K562 (cell line): Measurements from ENCODE around the gene GHDC. TPM values are rescaled to one million over a fixed set of nuclear protein-coding genes. Genes with fewer than 3 reads are reported as not detected.

Experiments used
- ATAC-seq: fragments of 200-7000 bp; cut with Tn5 transposase; 3 replicates; pipeline ENCODE4 v1.9.1; 2020; ENCODE audit warnings: moderate library complexity
- BruUV-seq: library from RNA; stranded (reverse); fragments of 400-500 nt; replicated peaks from 2 replicates; lab custom pipeline; 2021; lab: Mats Ljungman, UMichigan
- CTCF ChIA-PET: fragments of 300-600 bp; formaldehyde crosslinking; extraction: SDS; loops from one replicate; lab custom pipeline; 2021; ENCODE audit warnings: low intra/inter-chr PET ratio; lab: Yijun Ruan, JAX
- POLR2A ChIA-PET: fragments of 300-600, 350-650 bp; sonication (Branson Sonifier 250); formaldehyde crosslinking; extraction: SDS; loops from one replicate; lab custom pipeline; 2021; ENCODE audit warnings: antibody characterized with exemption, inconsistent platforms; lab: Yijun Ruan, JAX
- DNase-seq, 4 experiments: peaks; one replicate each; pipeline versions ENCODE4 v3.0.0 to v3.0.0-alpha.2; 2011 to 2018; ENCODE audit warnings: low spot score in 3 of 4, mixed read lengths in 3 of 4; ENCODE audit errors: extremely low read depth in 1 of 4
- FAIRE-seq: peaks from 2 replicates; lab custom pipeline; 2011; peaks lifted over from hg19 to GRCh38; lab: Jason Lieb, UNC
- H2AFZ ChIP-seq: 2 replicates; pipeline ENCODE4 v1.6.0; 2011; ENCODE audit warnings: low read depth, low read length, control low read depth, inconsistent platforms
- H3K27ac ChIP-seq: fragments of 200-600 bp; 3 replicates; pipeline ENCODE4 v1.8.0; 2011; ENCODE audit warnings: low read depth, mild to moderate bottlenecking, control low read depth, inconsistent platforms, low read length, moderate library complexity, mixed read lengths; ENCODE audit errors: extremely low read depth
- H3K27me3 ChIP-seq, 2 experiments: fragments of 300-600 bp in 1 of 2; 2 replicates in 1 of 2; 3 replicates in 1 of 2; pipeline versions ENCODE4 v1.6.0 to v1.8.0; 2011; ENCODE audit warnings: inconsistent platforms in 2 of 2, low read length in 2 of 2, mild to moderate bottlenecking in 1 of 2, mixed read lengths in 1 of 2, moderate library complexity in 1 of 2; ENCODE audit not compliant: control insufficient read depth in 2 of 2, insufficient read depth in 2 of 2
- H3K36me3 ChIP-seq: fragments of 300-600 bp; 3 replicates; pipeline ENCODE4 v1.8.0; 2011; ENCODE audit warnings: mild to moderate bottlenecking, low read length, inconsistent platforms; ENCODE audit not compliant: control insufficient read depth, insufficient read depth
- H3K4me1 ChIP-seq, 2 experiments: fragments of 200-600 bp in 1 of 2; replicated peaks in 1 of 2; 2 replicates in 1 of 2; 3 replicates in 1 of 2; pipeline versions ENCODE4 v1.5.1 to v1.8.0; 2011; ENCODE audit warnings: inconsistent platforms in 2 of 2, low read length in 2 of 2, mild to moderate bottlenecking in 1 of 2, mixed read lengths in 1 of 2, moderate library complexity in 1 of 2; ENCODE audit not compliant: control insufficient read depth in 2 of 2, insufficient read depth in 2 of 2
- H3K4me2 ChIP-seq: 2 replicates; pipeline ENCODE4 v1.6.1; 2011; ENCODE audit warnings: low read length, control low read depth, inconsistent platforms, mixed read lengths; ENCODE audit not compliant: insufficient read depth
- H3K4me3 ChIP-seq: fragments of 200-600 bp; sonication (generic), shearing (Covaris generic); 2 replicates; pipeline ENCODE4 v1.5.1; 2016; ENCODE audit warnings: control low read depth, inconsistent platforms
- H3K79me2 ChIP-seq: fragments of 200-600 bp; 3 replicates; pipeline ENCODE4 v1.8.0; 2011; ENCODE audit warnings: low read length, inconsistent platforms; ENCODE audit not compliant: control insufficient read depth, insufficient read depth
- H3K9ac ChIP-seq, 2 experiments: 2 replicates each; pipeline versions ENCODE4 v1.6.0 to v1.6.1; 2011; ENCODE audit warnings: low read depth in 2 of 2, low read length in 2 of 2, control low read depth in 1 of 2, inconsistent platforms in 1 of 2, mild to moderate bottlenecking in 1 of 2, mixed read lengths in 1 of 2; ENCODE audit not compliant: insufficient read depth in 1 of 2
- H3K9me1 ChIP-seq: one replicate; pipeline ENCODE4 v1.6.0; 2011; ENCODE audit warnings: inconsistent platforms, mild to moderate bottlenecking, low read length, moderate library complexity; ENCODE audit not compliant: control insufficient read depth, insufficient read depth
- H3K9me3 ChIP-seq: replicated peaks from 2 replicates; pipeline ENCODE4 v1.5.1; 2011; ENCODE audit warnings: low read depth, low read length, inconsistent platforms; ENCODE audit not compliant: control insufficient read depth, insufficient read depth
- H4K20me1 ChIP-seq: replicated peaks from 2 replicates; pipeline ENCODE4 v1.6.1; 2011; ENCODE audit warnings: low read length, inconsistent platforms, mixed read lengths; ENCODE audit not compliant: control insufficient read depth, insufficient read depth
- ATF7 ChIP-seq: fragments of 450-650 bp; IDR thresholded peaks from 2 replicates; pipeline ENCODE4 v1.7.1; 2014; ENCODE audit warnings: mild to moderate bottlenecking, moderate library complexity
- CREB1 ChIP-seq, 2 experiments: sonication (generic) in 1 of 2; formaldehyde crosslinking in 1 of 2; IDR thresholded peaks; 2 replicates each; pipeline versions ENCODE4 v1.6.1 to v1.8.0; 2012 to 2022; ENCODE audit warnings: inconsistent platforms in 1 of 2, mild to moderate bottlenecking in 1 of 2, missing genetic modification reagents in 1 of 2, moderate library complexity in 1 of 2
- FOS ChIP-seq: IDR thresholded peaks from 3 replicates; pipeline ENCODE4 v1.6.1; 2011; ENCODE audit not compliant: insufficient read length; ENCODE audit errors: extremely low read depth
- FOXA1 ChIP-seq: fragments of 450-650 bp; IDR thresholded peaks from 2 replicates; pipeline ENCODE4 v1.6.1; 2016; ENCODE audit warnings: mild to moderate bottlenecking, borderline replicate concordance
- GATAD2B ChIP-seq: fragments of 450-650 bp; IDR thresholded peaks from 2 replicates; pipeline ENCODE4 v1.6.1; 2017; ENCODE audit warnings: mild to moderate bottlenecking, borderline replicate concordance
- HMG20A ChIP-seq: fragments of 450-650 bp; formaldehyde crosslinking; conservative IDR thresholded peaks from 2 replicates; pipeline ENCODE4 v1.4.0; 2020; ENCODE audit warnings: mild to moderate bottlenecking, mixed read lengths
- HNRNPK ChIP-seq: fragments of 200-400 bp; formaldehyde crosslinking; IDR thresholded peaks from one replicate; pipeline ENCODE4 v1.6.1; 2018; ENCODE audit warnings: mild to moderate bottlenecking, low read depth, low read length; ENCODE audit not compliant: poor library complexity, severe bottlenecking
- JUNB ChIP-seq: fragments of 450-650 bp; formaldehyde crosslinking; conservative IDR thresholded peaks from 2 replicates; pipeline ENCODE4 v1.4.0; 2020; ENCODE audit warnings: mild to moderate bottlenecking
- MYBL2 ChIP-seq, 2 experiments: fragments of 450-650 bp in 1 of 2; sonication (generic) in 1 of 2; formaldehyde crosslinking in 1 of 2; IDR thresholded peaks; 2 replicates each; pipeline versions ENCODE4 v1.6.1 to v1.8.1; 2017 to 2022; ENCODE audit warnings: borderline replicate concordance in 1 of 2, inconsistent platforms in 1 of 2, low read depth in 1 of 2, mild to moderate bottlenecking in 1 of 2, missing genetic modification reagents in 1 of 2, moderate library complexity in 1 of 2
- PTRF ChIP-seq: fragments of 450-650 bp; IDR thresholded peaks from 2 replicates; pipeline ENCODE4 v1.6.1; 2016; ENCODE audit warnings: mild to moderate bottlenecking, missing genetic modification characterization, missing compliant biosample characterization
- RBM15 ChIP-seq: fragments of 200-400 bp; formaldehyde crosslinking; IDR thresholded peaks from 2 replicates; pipeline ENCODE4 v1.6.1; 2018; ENCODE audit warnings: mild to moderate bottlenecking, low read length, moderate library complexity; ENCODE audit not compliant: insufficient read depth
- ZBED1 ChIP-seq: IDR thresholded peaks from 2 replicates; pipeline ENCODE4 v1.6.1; 2014
- ZNF134 ChIP-seq: fragments of 250-450 bp; sonication (Bioruptor Pico); conservative IDR thresholded peaks from 2 replicates; pipeline ENCODE4 v1.4.0; 2020
- ZNF785 ChIP-seq: fragments of 250-450 bp; sonication (Bioruptor Pico); IDR thresholded peaks from 2 replicates; pipeline ENCODE4 v1.4.0; 2020; ENCODE audit warnings: mild to moderate bottlenecking
- ZSCAN32 ChIP-seq: fragments of 450-650 bp; formaldehyde crosslinking; IDR thresholded peaks from 2 replicates; pipeline ENCODE4 v1.4.0; 2020; ENCODE audit warnings: mild to moderate bottlenecking, moderate library complexity
- WGBS: fragments of 100-300 bp; shearing (Covaris generic); methylation state at CpG from one replicate; pipeline ENCODE4 v1.1.6; 2016; ENCODE audit warnings: low coverage, mixed read lengths; ENCODE audit not compliant: insufficient coverage; ENCODE audit errors: missing lambda C conversion rate; 5-methylcytosine and 5-hydroxymethylcytosine counted together
- in situ Hi-C: fragments of 300-500 bp; cut with MboI; formaldehyde crosslinking; loops from 4 replicates; pipeline ENCODE4 v1.15.0; 2018; ENCODE audit warnings: inconsistent platforms, mixed read lengths
- intact Hi-C: fragments of 100-400 bp; cut with micrococcal nuclease; formaldehyde crosslinking; loops from 2 replicates; pipeline ENCODE4 v1.14.2; 2022
- polyA plus RNA-seq, 8 experiments: library from polyadenylated mRNA; depleted of rRNA in 4 of 8; stranded (reverse) in 5 of 8; unstranded in 3 of 8; fragments of >200 nt; fragmentation: Nextera tagmentation in 2 of 8; fragmentation: Illumina TruSeq in 1 of 8; extraction: Ambion mirVana in 2 of 8; extraction: Trizol in 1 of 8; gene quantifications; 2 replicates each; pipeline versions ENCODE4 v1.2.1 to v1.2.3, GENCODE V29; 2011 to 2014; ENCODE audit warnings: inconsistent platforms in 1 of 8, missing spikeins in 1 of 8
- total RNA-seq, 7 experiments: library from RNA; depleted of rRNA in 6 of 7; stranded (reverse); fragments of >200 nt in 6 of 7; fragmentation: Illumina TruSeq in 2 of 7; extraction: Trizol in 2 of 7; gene quantifications; 2 replicates each; pipeline versions ENCODE4 v1.2.1 to v1.2.3, GENCODE V29; 2011 to 2021; ENCODE audit warnings: low replicate concordance in 1 of 7
- TF ChIP-seq, protein P1 (sequence below): sonication (generic); formaldehyde crosslinking; IDR thresholded peaks from 2 replicates; pipeline ENCODE4 v1.9.0; 2022; ENCODE audit warnings: mild to moderate bottlenecking, missing genetic modification reagents
- TF ChIP-seq, protein P2 (sequence below), 2 experiments: fragments of 250-450 bp in 1 of 2; fragments of 450-650 bp in 1 of 2; sonication (Bioruptor Pico) in 1 of 2; IDR thresholded peaks; 2 replicates each; pipeline versions ENCODE4 v1.6.1 to v1.8.0; 2016 to 2021; ENCODE audit warnings: mild to moderate bottlenecking in 2 of 2, moderate library complexity in 2 of 2, missing compliant biosample characterization in 1 of 2, missing genetic modification characterization in 1 of 2

The GHDC gene
- total and polyA plus RNA-seq, 9 of the 15 experiments (the other 6 are each of a cell fraction or from before 2014, with no cell fraction given): 0.65 to 23.2 (median 11.2) TPM

DNA sequence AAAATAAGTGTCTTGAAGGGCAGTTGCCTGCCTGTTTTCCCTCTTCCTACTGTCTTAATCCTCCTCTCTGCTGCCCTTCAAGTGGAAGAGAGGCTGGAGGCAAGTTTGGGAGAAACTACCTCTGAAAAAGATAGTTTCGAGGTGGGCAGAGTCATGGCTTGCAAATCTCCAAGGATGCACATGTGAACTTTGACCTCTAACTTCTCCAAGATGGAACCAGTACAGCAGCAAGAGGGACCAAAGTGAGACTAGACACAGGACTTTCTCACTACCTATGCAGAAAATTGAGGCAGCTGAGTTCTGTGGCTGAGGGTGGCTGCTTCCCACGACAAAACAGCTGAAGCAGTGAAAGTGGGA is 12.5 kb downstream of the GHDC start (continued):
- no peak for TF ChIP-seq FOXA1
- no peak for TF ChIP-seq HNRNPK
- TF ChIP-seq FOS: no peak
- TF ChIP-seq RBM15: no peak

GRCh38 chr17:42180922-42181850 is 13.1 kb downstream of the GHDC start, which contains the start of gene KCNH4:
TSS of gene KCNH4 (minus strand) at chr17:42181142. CDS start at chr17:42180945, 197 bp downstream.
- no TSS peak for BruUV-seq
- no peaks in the 10 kb centered on the region for H3K27me3 ChIP-seq
- peak; percentile 97 to 98 (median 98) for DNase-seq
- ChIA-PET CTCF (interaction anchor here (0.7 to 1.4 kb wide), 3 partner anchors 63 to 157 kb away, joined by 3 to 12 read pairs (median 3); no protein-coding TSS in a partner anchor), POLR2A (interaction anchor here (0.6 to 1.5 kb wide), 14 partner anchors 10 to 218 kb away, joined by 3 to 4 read pairs (median 4); no protein-coding TSS in a partner anchor)
- intact Hi-C loops: loop anchor here (1.0 to 10.0 kb wide), 4 partner anchors 62 to 224 kb away; no protein-coding TSS in a partner anchor
- 0 out of 2 replicates have a peak, but pooled peaks cover 4% of the 10 kb centered on the region for H4K20me1 ChIP-seq
- peak within 1 kb of the TSS; percentile 78 for H3K4me2 ChIP-seq
- peaks cover 31 to 50% of the 10 kb centered on the region in 2 experiments for H3K4me1 ChIP-seq
- 3% methylated on average over 38 of the region's 60 CpGs for WGBS
- no peaks in the 10 kb centered on the region for H3K36me3 ChIP-seq
- H3K9ac ChIP-seq: peak within 1 kb of the TSS; percentile 41 to 89
- peak; percentile 87 for ATAC-seq
- peak; percentile 89 for FAIRE-seq
- peaks cover 11% of the 10 kb centered on the region; the same call in 2 of the 3 replicates for H3K79me2 ChIP-seq
- in situ Hi-C loops: no loop called here
- peak within 1 kb of the TSS; percentile 9; the same call in 1 of the 3 replicates for H3K27ac ChIP-seq
- H2AFZ ChIP-seq: peak within 1 kb of the TSS; percentile 90
- H3K9me3 ChIP-seq: no peaks in the 10 kb centered on the region
- H3K9me1 ChIP-seq: peaks cover 7% of the 10 kb centered on the region
- H3K4me3 ChIP-seq: peak within 1 kb of the TSS; percentile 60
- peak; percentile 63 for TF ChIP-seq ATF7
- TF ChIP-seq ZBED1: no peak
- TF ChIP-seq MYBL2 (IDR thresholded peaks at IDR 0.05; ENCODE audit: low read depth): no peak
- no peak for TF ChIP-seq MYBL2 (CRISPR knock-in tag; IDR thresholded peaks at IDR 0.05; ENCODE audit: borderline replicate concordance)
- TF ChIP-seq HMG20A (CRISPR knock-in tag): no peak
- TF ChIP-seq CREB1 (IDR thresholded peaks at IDR 0.05): 0 out of 2 replicates have a peak, but pooled peaks have one; percentile 10
- peak; percentile 68; the same call in 1 of the 2 replicates for TF ChIP-seq CREB1 (CRISPR knock-in tag; IDR thresholded peaks at IDR 0.05)
- TF ChIP-seq ZSCAN32 (CRISPR knock-in tag): no peak
- TF ChIP-seq JUNB (CRISPR knock-in tag): no peak
- TF ChIP-seq ZNF785 (CRISPR knock-in tag): no peak
- TF ChIP-seq GATAD2B: peak; percentile 81; the same call in 1 of the 2 replicates
- no peak for TF ChIP-seq PTRF
- TF ChIP-seq, protein P1, sequence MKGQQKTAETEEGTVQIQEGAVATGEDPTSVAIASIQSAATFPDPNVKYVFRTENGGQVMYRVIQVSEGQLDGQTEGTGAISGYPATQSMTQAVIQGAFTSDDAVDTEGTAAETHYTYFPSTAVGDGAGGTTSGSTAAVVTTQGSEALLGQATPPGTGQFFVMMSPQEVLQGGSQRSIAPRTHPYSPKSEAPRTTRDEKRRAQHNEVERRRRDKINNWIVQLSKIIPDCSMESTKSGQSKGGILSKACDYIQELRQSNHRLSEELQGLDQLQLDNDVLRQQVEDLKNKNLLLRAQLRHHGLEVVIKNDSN (CRISPR knock-in tag): peak; percentile 94
- TF ChIP-seq ZNF134 (CRISPR knock-in tag): no peak
- TF ChIP-seq, protein P2, sequence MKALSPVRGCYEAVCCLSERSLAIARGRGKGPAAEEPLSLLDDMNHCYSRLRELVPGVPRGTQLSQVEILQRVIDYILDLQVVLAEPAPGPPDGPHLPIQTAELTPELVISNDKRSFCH (CRISPR knock-in tag; IDR thresholded peaks at IDR 0.05): no peak
- TF ChIP-seq, protein P2 (tag; IDR thresholded peaks at IDR 0.05): no peak
